Osteoblast (primary cell): ENCODE measurements around the gene UBFD1. TPM values are rescaled to one million over a fixed set of nuclear protein-coding genes. Genes with fewer than 3 reads are reported as not detected.

Source experiments
- DNase-seq: peaks from one replicate; pipeline ENCODE4 v3.0.0; 2011; ENCODE audit warnings: low spot score, mixed read lengths; ENCODE audit not compliant: insufficient read length; ENCODE audit errors: missing footprints
- H2AFZ ChIP-seq: 2 replicates; pipeline ENCODE4 v1.6.0; 2011; ENCODE audit warnings: mild to moderate bottlenecking, low read length
- H3K27ac ChIP-seq: 2 replicates; pipeline ENCODE4 v1.5.1; 2011; ENCODE audit warnings: mild to moderate bottlenecking, low read depth, low read length, moderate library complexity
- H3K27me3 ChIP-seq: 2 replicates; pipeline ENCODE4 v1.6.0; 2012; ENCODE audit warnings: mild to moderate bottlenecking, control low read depth, inconsistent platforms, low read length, moderate library complexity; ENCODE audit not compliant: insufficient read depth
- H3K36me3 ChIP-seq: 2 replicates; pipeline ENCODE4 v1.5.1; 2011; ENCODE audit warnings: mild to moderate bottlenecking, low read length, control low read depth, moderate library complexity; ENCODE audit not compliant: insufficient read depth
- H3K4me1 ChIP-seq: 2 replicates; pipeline ENCODE4 v1.5.1; 2011; ENCODE audit warnings: mild to moderate bottlenecking, low read length, control low read depth, moderate library complexity; ENCODE audit not compliant: insufficient read depth
- H3K4me2 ChIP-seq: 2 replicates; pipeline ENCODE4 v1.6.0; 2011; ENCODE audit warnings: mild to moderate bottlenecking, low read length; ENCODE audit not compliant: insufficient read depth
- H3K4me3 ChIP-seq: fragments of 200-600 bp; sonication (generic); 3 replicates; pipeline ENCODE4 v1.5.1; 2012; ENCODE audit warnings: mild to moderate bottlenecking, low read length, inconsistent platforms; ENCODE audit not compliant: insufficient read depth
- H3K79me2 ChIP-seq: 2 replicates; pipeline ENCODE4 v1.6.0; 2012; ENCODE audit warnings: mild to moderate bottlenecking, low read length, control low read depth, inconsistent platforms; ENCODE audit not compliant: insufficient read depth
- H3K9me3 ChIP-seq: 2 replicates; pipeline ENCODE4 v1.5.1; 2011; ENCODE audit warnings: low read depth, low read length, control low read depth
- H4K20me1 ChIP-seq: 2 replicates; pipeline ENCODE4 v1.6.0; 2012; ENCODE audit warnings: mild to moderate bottlenecking, low read length, control low read depth; ENCODE audit not compliant: insufficient read depth
- total RNA-seq: library from RNA; depleted of rRNA; stranded (reverse); fragments of >200 nt; gene quantifications from 2 replicates; pipeline ENCODE4 v1.2.3, GENCODE V29; 2012
- TF ChIP-seq, protein P1 (sequence below): IDR thresholded peaks from 2 replicates; pipeline ENCODE4 v1.5.1; 2011; ENCODE audit warnings: mild to moderate bottlenecking, low read depth, low read length, moderate library complexity; ENCODE audit errors: extremely low read depth

The UBFD1 gene
- total RNA-seq, 1 donor: 109 TPM

DNA sequence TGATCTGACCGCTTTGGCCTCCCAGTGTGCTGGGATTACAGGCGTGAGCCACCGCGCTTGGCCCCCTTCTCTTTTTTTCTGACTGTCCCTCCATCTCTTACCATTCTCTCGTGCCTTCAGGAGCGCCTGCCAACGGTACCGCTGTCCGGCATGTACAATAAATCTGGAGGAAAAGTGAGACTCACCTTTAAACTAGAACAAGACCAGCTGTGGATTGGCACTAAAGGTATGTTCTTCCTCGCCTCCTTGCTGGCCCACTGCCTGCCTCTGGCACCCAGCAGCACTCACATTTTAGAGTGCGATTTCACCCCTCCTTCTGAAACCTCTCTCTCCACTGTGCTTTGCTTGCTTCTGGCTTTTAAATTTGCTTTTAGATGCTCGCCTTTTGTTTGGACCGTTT, 5.0 kb downstream of the UBFD1 start:
- H3K4me3 ChIP-seq: no peak overlapping the region
- H3K4me1 ChIP-seq: peaks cover 14% of the 10 kb centered on the region
- H3K79me2 ChIP-seq: peaks cover 55% of the 10 kb centered on the region
- TF ChIP-seq, protein P1, sequence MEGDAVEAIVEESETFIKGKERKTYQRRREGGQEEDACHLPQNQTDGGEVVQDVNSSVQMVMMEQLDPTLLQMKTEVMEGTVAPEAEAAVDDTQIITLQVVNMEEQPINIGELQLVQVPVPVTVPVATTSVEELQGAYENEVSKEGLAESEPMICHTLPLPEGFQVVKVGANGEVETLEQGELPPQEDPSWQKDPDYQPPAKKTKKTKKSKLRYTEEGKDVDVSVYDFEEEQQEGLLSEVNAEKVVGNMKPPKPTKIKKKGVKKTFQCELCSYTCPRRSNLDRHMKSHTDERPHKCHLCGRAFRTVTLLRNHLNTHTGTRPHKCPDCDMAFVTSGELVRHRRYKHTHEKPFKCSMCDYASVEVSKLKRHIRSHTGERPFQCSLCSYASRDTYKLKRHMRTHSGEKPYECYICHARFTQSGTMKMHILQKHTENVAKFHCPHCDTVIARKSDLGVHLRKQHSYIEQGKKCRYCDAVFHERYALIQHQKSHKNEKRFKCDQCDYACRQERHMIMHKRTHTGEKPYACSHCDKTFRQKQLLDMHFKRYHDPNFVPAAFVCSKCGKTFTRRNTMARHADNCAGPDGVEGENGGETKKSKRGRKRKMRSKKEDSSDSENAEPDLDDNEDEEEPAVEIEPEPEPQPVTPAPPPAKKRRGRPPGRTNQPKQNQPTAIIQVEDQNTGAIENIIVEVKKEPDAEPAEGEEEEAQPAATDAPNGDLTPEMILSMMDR: no peak
- no peak overlapping the region for H3K4me2 ChIP-seq
- DNase-seq: no peak
- peaks cover 84% of the 10 kb centered on the region for H3K36me3 ChIP-seq
- peaks cover 37% of the 10 kb centered on the region for H4K20me1 ChIP-seq
- no peak overlapping the region for H2AFZ ChIP-seq
- H3K27ac ChIP-seq: no peak overlapping the region
- no peaks in the 10 kb centered on the region for H3K9me3 ChIP-seq
- no peaks in the 10 kb centered on the region for H3K27me3 ChIP-seq

DNA sequence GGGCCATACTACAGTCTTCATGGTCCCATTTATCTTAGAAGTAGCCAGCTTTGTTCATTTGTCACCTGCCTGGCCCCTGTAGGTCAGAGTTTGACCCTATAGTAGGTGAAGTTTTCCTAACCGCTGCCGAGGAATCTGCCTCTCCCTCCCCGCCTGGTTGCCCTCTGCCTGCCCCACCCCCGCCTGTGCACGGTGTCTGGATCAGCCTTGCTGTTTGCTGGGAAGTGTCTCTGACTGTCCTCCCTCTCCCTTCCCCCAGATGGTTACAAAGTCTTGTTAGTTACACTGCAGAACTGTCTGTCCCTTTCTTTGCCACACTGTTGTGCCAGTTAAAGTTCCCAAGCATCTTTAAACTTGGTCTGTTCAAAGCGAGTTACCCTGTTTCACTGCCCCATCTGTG, 5.7 kb downstream of the UBFD1 start:
- Histone ChIP-seq H2AFZ (no peak overlapping the region), H3K4me2 (no peak overlapping the region), H3K36me3 (peaks cover 91% of the 10 kb centered on the region), H3K9me3 (no peaks in the 10 kb centered on the region), H3K79me2 (peaks cover 54% of the 10 kb centered on the region), H3K4me3 (no peak overlapping the region), H3K27ac (no peak overlapping the region), H3K4me1 (peaks cover 13% of the 10 kb centered on the region), H4K20me1 (peaks cover 37% of the 10 kb centered on the region), H3K27me3 (no peaks in the 10 kb centered on the region)
- DNase-seq: no peak
- TF ChIP-seq, protein P1: no peak

DNA sequence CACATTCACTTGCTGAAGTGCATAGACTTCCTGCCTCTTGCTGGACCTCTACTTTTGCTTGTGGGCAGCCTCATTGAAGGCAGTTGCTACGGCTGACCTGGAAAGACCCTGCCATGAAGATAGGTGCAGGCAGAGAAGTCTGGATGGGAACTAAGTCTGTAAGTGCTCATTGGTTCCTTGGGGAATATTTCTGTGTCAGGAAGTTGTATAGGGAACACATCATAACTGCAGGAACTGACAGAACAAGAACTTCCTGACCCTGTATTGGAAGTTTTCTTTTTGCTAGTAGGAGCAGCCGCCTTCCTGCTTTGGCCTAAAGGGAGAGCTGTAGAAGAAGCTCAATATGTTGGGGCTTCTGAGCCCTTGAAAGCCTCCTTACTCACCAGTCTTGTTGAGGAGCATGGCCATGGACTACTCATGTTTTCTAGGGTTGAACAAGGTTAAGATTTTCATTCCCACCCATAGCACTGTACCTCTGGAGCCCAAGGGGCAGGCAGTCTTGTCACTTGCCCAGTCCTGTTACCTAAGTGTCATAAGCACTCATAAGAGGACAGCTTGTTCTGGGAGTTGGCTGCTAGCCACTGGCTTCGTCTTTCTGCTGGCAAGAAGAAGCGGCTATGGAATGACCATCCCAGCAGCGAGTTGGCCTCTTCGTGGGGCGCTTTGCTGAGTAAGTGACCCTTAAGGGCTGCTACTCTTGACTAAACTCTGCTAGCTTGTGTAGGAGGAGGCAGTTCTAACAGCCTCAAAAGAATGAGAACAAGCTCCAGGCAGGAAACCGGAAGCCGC, 7.2 kb downstream of the UBFD1 start:
- Histone ChIP-seq H2AFZ (no peak overlapping the region), H3K4me3 (no peak overlapping the region), H4K20me1 (peaks cover 32% of the 10 kb centered on the region), H3K4me2 (no peak overlapping the region), H3K27me3 (no peaks in the 10 kb centered on the region), H3K36me3 (peaks cover 98% of the 10 kb centered on the region), H3K79me2 (peaks cover 38% of the 10 kb centered on the region), H3K9me3 (no peaks in the 10 kb centered on the region), H3K4me1 (no peaks in the 10 kb centered on the region), H3K27ac (no peak overlapping the region)
- no peak for DNase-seq
- TF ChIP-seq, protein P1: no peak

DNA sequence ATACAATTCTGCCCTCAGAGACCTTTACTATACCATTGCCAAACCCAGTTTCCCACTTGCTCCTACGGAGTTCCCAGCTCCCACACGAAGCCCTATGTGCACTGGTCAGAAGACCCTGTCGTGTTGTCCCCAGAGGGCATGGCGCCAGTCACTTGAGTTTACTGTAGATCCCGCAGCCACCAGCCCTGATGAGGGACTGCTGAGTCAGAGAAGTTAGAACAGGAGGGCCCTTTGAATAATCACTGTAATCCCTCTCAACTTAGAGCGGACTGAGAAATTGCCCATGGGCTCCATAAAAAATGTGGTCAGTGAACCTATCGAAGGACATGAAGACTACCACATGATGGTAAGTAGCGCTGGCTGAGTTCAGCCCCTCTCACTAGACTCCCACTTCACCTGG, 9.2 kb downstream of the UBFD1 start:
- Histone ChIP-seq H3K36me3 (peaks cover 98% of the 10 kb centered on the region), H3K9me3 (no peaks in the 10 kb centered on the region), H2AFZ (no peak overlapping the region), H3K27ac (no peak overlapping the region), H3K27me3 (no peaks in the 10 kb centered on the region), H3K4me2 (no peak overlapping the region), H3K4me1 (no peaks in the 10 kb centered on the region), H3K4me3 (no peak overlapping the region), H3K79me2 (peaks cover 18% of the 10 kb centered on the region), H4K20me1 (peaks cover 23% of the 10 kb centered on the region)
- no peak for DNase-seq
- TF ChIP-seq, protein P1: no peak
